Dedifferentiated amniotic fluid mesenchymal stem cell (primary cell): ENCODE measurements around the gene MACC1.
"Not testable (repeated sequence)": the region's sequence is repeated elsewhere in the genome, so short reads cannot be mapped to it uniquely, and the experiment has no call there.

ENCODE experiments used
- DNase-seq: peaks from one replicate; pipeline ENCODE4 v3.0.0-alpha.2; 2016; ENCODE audit errors: extremely low spot score

The MACC1 gene

GRCh38 chr7:20129920-20130319, 87.3 kb downstream of the MACC1 start:
- no peak for DNase-seq

- DNase-seq: no peak
Observed at GRCh38 chr7:20128001-20128400, 89.2 kb downstream of the MACC1 start.

GRCh38 chr7:20126060-20126459, 91.1 kb downstream of the MACC1 start:
- DNase-seq: not testable (repeated sequence)

GRCh38 chr7:20124087-20124486, 93.1 kb downstream of the MACC1 start:
- DNase-seq: not testable (repeated sequence)

GRCh38 chr7:20122653-20123316, 94.4 kb downstream of the MACC1 start:
- not testable (repeated sequence) for DNase-seq

GRCh38 chr7:20122073-20122472, 95.1 kb downstream of the MACC1 start:
- no peak for DNase-seq

GRCh38 chr7:20121404-20121803, 95.8 kb downstream of the MACC1 start:
- no peak for DNase-seq

GRCh38 chr7:20120611-20121168, 96.5 kb downstream of the MACC1 start:
- not testable (repeated sequence) for DNase-seq

GRCh38 chr7:20116869-20117268, 100.3 kb downstream of the MACC1 start:
- no peak for DNase-seq

- DNase-seq: no peak
Observed at GRCh38 chr7:20114468-20114867, 102.7 kb downstream of the MACC1 start.

- DNase-seq: no peak
Observed at GRCh38 chr7:20113427-20114027, 103.7 kb downstream of the MACC1 start.

- DNase-seq: no peak
Observed at GRCh38 chr7:20112696-20113095, 104.5 kb downstream of the MACC1 start.

GRCh38 chr7:20111821-20112542, 105.2 kb downstream of the MACC1 start:
- no peak for DNase-seq

GRCh38 chr7:20107582-20107981, 109.6 kb downstream of the MACC1 start:
- DNase-seq: no peak

GRCh38 chr7:20104696-20105095, 112.5 kb downstream of the MACC1 start:
- DNase-seq: no peak

- DNase-seq: no peak
Observed at GRCh38 chr7:20102982-20103381, 114.2 kb downstream of the MACC1 start.

GRCh38 chr7:20095862-20096261, 121.3 kb downstream of the MACC1 start:
- no peak for DNase-seq

- DNase-seq: no peak
Observed at GRCh38 chr7:20095436-20095835, 121.7 kb downstream of the MACC1 start.

GRCh38 chr7:20089431-20089830, 127.8 kb downstream of the MACC1 start:
- no peak for DNase-seq

GRCh38 chr7:20085086-20085485, 132.1 kb downstream of the MACC1 start:
- no peak for DNase-seq
